H4 (cell line): Measurements from ENCODE around the gene PROSER1. TPM values are rescaled to one million over a fixed set of nuclear protein-coding genes. Genes with fewer than 3 reads are reported as not detected.
"Not testable (repeated sequence)": the region's sequence is repeated elsewhere in the genome, so short reads cannot be mapped to it uniquely, and the experiment has no call there.

Source experiments
- DNase-seq: peaks from one replicate; pipeline ENCODE4 v3.0.0-alpha.2; 2015; ENCODE audit warnings: low spot score
- total RNA-seq: library from RNA; depleted of rRNA; stranded (reverse); fragments of >200 nt; shearing (Covaris generic); gene quantifications from 2 replicates; pipeline ENCODE4 v1.2.3, GENCODE V29; 2014; rRNA removed

PROSER1 gene
- total RNA-seq = 6.3 and 12.9 TPM in 2 replicates

- DNase-seq = peak; percentile 78
Observed at GRCh38 chr13:39037880-39038568, at the start of gene PROSER1, which contains the start of gene NHLRC3. Gene PROSER1, minus strand, starts transcription at chr13:39038089. Its CDS starts 847 bp downstream, at chr13:39037242. Gene NHLRC3, plus strand, starts transcription at chr13:39038456. Its CDS starts 184 bp downstream, at chr13:39038640.

- not testable (repeated sequence) for DNase-seq
Observed at GRCh38 chr13:39086251-39086945, 48.5 kb upstream of the PROSER1 start.

GRCh38 chr13:39073983-39074382 is 36.1 kb upstream of the PROSER1 start:
- DNase-seq = no peak

GRCh38 chr13:39072842-39073241 is 35.0 kb upstream of the PROSER1 start:
- DNase-seq = no peak

GRCh38 chr13:39062004-39062403 is 24.1 kb upstream of the PROSER1 start:
- no peak for DNase-seq

GRCh38 chr13:39058040-39058439 is 20.2 kb upstream of the PROSER1 start:
- DNase-seq = no peak

GRCh38 chr13:39056018-39056417 is 18.1 kb upstream of the PROSER1 start:
- no peak for DNase-seq

GRCh38 chr13:39054112-39054511 is 16.2 kb upstream of the PROSER1 start:
- DNase-seq = no peak

- DNase-seq = no peak
Observed at GRCh38 chr13:39052944-39053343, 15.1 kb upstream of the PROSER1 start.

GRCh38 chr13:39051157-39051556 is 13.3 kb upstream of the PROSER1 start:
- peak; percentile 25 for DNase-seq

GRCh38 chr13:39049274-39049673 is 11.4 kb upstream of the PROSER1 start:
- no peak for DNase-seq

- DNase-seq = no peak
Observed at GRCh38 chr13:39048806-39049205, 10.9 kb upstream of the PROSER1 start.

- peak; percentile 4 for DNase-seq
Observed at GRCh38 chr13:39047560-39047959, 9.7 kb upstream of the PROSER1 start.

- DNase-seq = no peak
Observed at GRCh38 chr13:39044536-39044935, 6.6 kb upstream of the PROSER1 start.

- DNase-seq = no peak
Observed at GRCh38 chr13:39040206-39040605, 2.3 kb upstream of the PROSER1 start.

- no peak for DNase-seq
Observed at GRCh38 chr13:39039041-39039440, 1.2 kb upstream of the PROSER1 start.

- no peak for DNase-seq
Observed at GRCh38 chr13:39038569-39039030, 711 bp upstream of the PROSER1 start.

GRCh38 chr13:39037410-39037879 is 444 bp downstream of the PROSER1 start:
- DNase-seq = no peak

- DNase-seq = peak; percentile 6
Observed at GRCh38 chr13:39036212-39036611, 1.7 kb downstream of the PROSER1 start.

- DNase-seq = no peak
Observed at GRCh38 chr13:39035799-39036198, 2.1 kb downstream of the PROSER1 start.

- no peak for DNase-seq
Observed at GRCh38 chr13:39035204-39035603, 2.7 kb downstream of the PROSER1 start.

- DNase-seq = no peak
Observed at GRCh38 chr13:39034085-39034484, 3.8 kb downstream of the PROSER1 start.

- DNase-seq = no peak
Observed at GRCh38 chr13:39032150-39032549, 5.7 kb downstream of the PROSER1 start.
